SK-N-MC (cell line): ENCODE results near the gene CCDC73.
"Not testable (repeated sequence)": the region's sequence is repeated elsewhere in the genome, so short reads cannot be mapped to it uniquely, and the experiment has no call there.

Experiments
- EZH2 ChIP-seq: fragments of 200-600 bp; sonication (generic); IDR thresholded peaks from one replicate; pipeline ENCODE4 v1.6.1; 2017; ENCODE audit warnings: antibody characterized with exemption
- POLR2AphosphoS5 ChIP-seq: IDR thresholded peaks from 2 replicates; pipeline ENCODE4 v1.6.1; 2012; ENCODE audit warnings: mild to moderate bottlenecking, low read depth, low read length, borderline replicate concordance

DNA sequence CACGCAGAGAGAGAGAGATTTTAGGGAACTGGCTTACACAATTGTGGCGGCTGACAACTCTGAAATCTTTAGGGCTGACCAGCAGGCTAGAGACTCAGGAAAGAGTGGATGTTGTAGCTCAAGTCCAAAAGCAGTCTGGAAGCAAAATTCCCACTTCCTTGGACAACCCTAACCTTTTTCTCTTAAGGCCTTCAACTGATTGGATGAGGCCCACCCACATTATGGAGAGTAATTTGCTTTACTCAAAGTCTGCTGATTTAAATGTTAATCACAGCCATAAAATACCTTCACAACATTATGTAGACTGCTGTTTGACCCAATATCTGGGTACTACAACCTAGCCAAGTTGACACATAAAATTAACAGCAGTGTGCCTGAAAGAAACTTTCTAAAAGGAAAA lies 32.7 kb downstream of the CCDC73 start:
- TF ChIP-seq POLR2AphosphoS5, EZH2: not testable (repeated sequence)
